HFF-Myc (cell line): ENCODE data around the gene LGR6.

Source experiments
- DNase-seq: peaks from one replicate; pipeline ENCODE4 v3.0.0-alpha.2; 2011; ENCODE audit warnings: low read depth; ENCODE audit errors: extremely low read depth
- H3K4me3 ChIP-seq: replicated peaks from 2 replicates; pipeline ENCODE4 v1.5.1; 2011; ENCODE audit warnings: low read depth, mild to moderate bottlenecking, control low read depth, low read length
- CTCF ChIP-seq: IDR thresholded peaks from 2 replicates; pipeline ENCODE4 v1.5.1; 2012; ENCODE audit warnings: mild to moderate bottlenecking, low read depth, low read length, control low read depth; ENCODE audit errors: missing control alignments

The LGR6 gene

GRCh38 chr1:202159534-202160371 lies 33.8 kb upstream of the LGR6 start:
- DNase-seq = no peak
- no peak overlapping the region for H3K4me3 ChIP-seq
- no peak for TF ChIP-seq CTCF

GRCh38 chr1:202160377-202160940 lies 33.1 kb upstream of the LGR6 start, which contains the start of gene PTPN7:
Gene PTPN7, minus strand, starts transcription at chr1:202160602. Its CDS starts 1,200 bp downstream, at chr1:202159402.
- no peak for TF ChIP-seq CTCF
- H3K4me3 ChIP-seq = no peak within 1 kb of the TSS
- DNase-seq = no peak

- no peak for DNase-seq
- no peak overlapping the region for H3K4me3 ChIP-seq
- TF ChIP-seq CTCF = no peak
Measured at GRCh38 chr1:202161151-202162046, 32.2 kb upstream of the LGR6 start.

- H3K4me3 ChIP-seq = no peak overlapping the region
- TF ChIP-seq CTCF = no peak
- DNase-seq = no peak
Measured at GRCh38 chr1:202162047-202162417, 31.6 kb upstream of the LGR6 start.

GRCh38 chr1:202162418-202163280 lies 30.9 kb upstream of the LGR6 start:
- DNase-seq = no peak
- TF ChIP-seq CTCF = no peak
- H3K4me3 ChIP-seq = no peak overlapping the region
